ENCODE measurements around the gene ZSCAN10. TPM values are rescaled to one million over a fixed set of nuclear protein-coding genes. Genes with fewer than 3 reads are reported as not detected.

ZSCAN10 gene
- total and polyA plus RNA-seq, 2 donors (not counting 3 experiments of a cell fraction or from before 2014, with no cell fraction given), result not detected

DNA sequence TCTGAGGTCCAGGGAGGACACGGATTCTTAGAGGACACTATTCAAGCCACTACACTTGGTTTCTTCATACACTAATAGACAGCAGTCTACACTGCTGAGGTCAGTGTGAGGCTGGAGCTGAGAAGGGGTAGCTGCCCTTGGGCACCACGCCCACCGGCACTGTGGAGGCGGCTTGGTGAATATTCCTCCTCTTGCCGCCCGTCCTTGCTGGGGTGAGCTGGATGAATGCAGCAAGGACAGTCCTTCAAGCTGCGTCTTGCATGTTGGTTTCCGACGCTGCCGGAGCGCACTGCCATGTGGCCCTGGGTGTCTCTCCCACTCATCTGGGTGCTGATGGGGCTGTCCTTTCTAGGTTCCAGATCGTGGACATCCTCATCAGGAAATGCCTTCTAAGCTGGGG is 15.9 kb upstream of the ZSCAN10 start:
- peaks cover 13% of the 10 kb centered on the region for H3K79me2 ChIP-seq (ENCODE audit: control insufficient read depth, insufficient read depth, low read length)
- peaks cover 18% of the 10 kb centered on the region for H3K4me1 ChIP-seq (ENCODE audit: control insufficient read depth, extremely low read depth, insufficient read depth, low read length)
- H3K36me3 ChIP-seq (ENCODE audit: control insufficient read depth in 2 of 2, extremely low read depth in 1 of 2, insufficient read depth in 2 of 2, low read length in 2 of 2), result peaks cover 3 to 22% of the 10 kb centered on the region in 2 experiments
- H2AFZ ChIP-seq (ENCODE audit: low read depth, low read length), result no peak overlapping the region
- intact Hi-C loops (cut with micrococcal nuclease) (no loop called here), dilution Hi-C loops (cut with MboI; ENCODE audit: extremely low pct_ligation_motif_present, low sequenced_read_pairs) (no loop called here)
- no peak overlapping the region for H3K9ac ChIP-seq (replicated peaks; ENCODE audit: extremely low read depth, insufficient read depth, low read length)
- TF ChIP-seq POLR2A (IDR thresholded peaks at IDR 0.05; ENCODE audit: low read depth, low read length) (no peak), GATA2 (IDR thresholded peaks at IDR 0.05; ENCODE audit: insufficient read depth, insufficient read length, low read depth, low read length) (no peak), FOS (IDR thresholded peaks at IDR 0.05; ENCODE audit: borderline replicate concordance, insufficient read depth, low read length) (no peak), POLR2AphosphoS5 (IDR thresholded peaks at IDR 0.05; ENCODE audit: insufficient read depth, low read depth, low read length) (no peak), MYC (IDR thresholded peaks at IDR 0.05; ENCODE audit: low read depth, low read length) (no peak), JUN (IDR thresholded peaks at IDR 0.05; ENCODE audit: borderline replicate concordance, insufficient read depth, insufficient read length, low read depth) (no peak)
- TF ChIP-seq, protein P1, sequence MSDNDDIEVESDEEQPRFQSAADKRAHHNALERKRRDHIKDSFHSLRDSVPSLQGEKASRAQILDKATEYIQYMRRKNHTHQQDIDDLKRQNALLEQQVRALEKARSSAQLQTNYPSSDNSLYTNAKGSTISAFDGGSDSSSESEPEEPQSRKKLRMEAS (IDR thresholded peaks at IDR 0.05; ENCODE audit: insufficient read depth, insufficient read length), result no peak
- TF ChIP-seq, protein P2, sequence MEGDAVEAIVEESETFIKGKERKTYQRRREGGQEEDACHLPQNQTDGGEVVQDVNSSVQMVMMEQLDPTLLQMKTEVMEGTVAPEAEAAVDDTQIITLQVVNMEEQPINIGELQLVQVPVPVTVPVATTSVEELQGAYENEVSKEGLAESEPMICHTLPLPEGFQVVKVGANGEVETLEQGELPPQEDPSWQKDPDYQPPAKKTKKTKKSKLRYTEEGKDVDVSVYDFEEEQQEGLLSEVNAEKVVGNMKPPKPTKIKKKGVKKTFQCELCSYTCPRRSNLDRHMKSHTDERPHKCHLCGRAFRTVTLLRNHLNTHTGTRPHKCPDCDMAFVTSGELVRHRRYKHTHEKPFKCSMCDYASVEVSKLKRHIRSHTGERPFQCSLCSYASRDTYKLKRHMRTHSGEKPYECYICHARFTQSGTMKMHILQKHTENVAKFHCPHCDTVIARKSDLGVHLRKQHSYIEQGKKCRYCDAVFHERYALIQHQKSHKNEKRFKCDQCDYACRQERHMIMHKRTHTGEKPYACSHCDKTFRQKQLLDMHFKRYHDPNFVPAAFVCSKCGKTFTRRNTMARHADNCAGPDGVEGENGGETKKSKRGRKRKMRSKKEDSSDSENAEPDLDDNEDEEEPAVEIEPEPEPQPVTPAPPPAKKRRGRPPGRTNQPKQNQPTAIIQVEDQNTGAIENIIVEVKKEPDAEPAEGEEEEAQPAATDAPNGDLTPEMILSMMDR (IDR thresholded peaks at IDR 0.05; ENCODE audit: extremely low read depth in 1 of 2, insufficient read depth in 1 of 2, low read depth in 1 of 2, low read length in 2 of 2), result no peak
- H3K4me3 ChIP-seq (replicated peaks in 1 of 3; ENCODE audit: insufficient read depth in 1 of 3, low read depth in 1 of 3, low read length in 3 of 3), result no peak overlapping the region
- H3K9me3 ChIP-seq (replicated peaks; ENCODE audit: control insufficient read depth, insufficient read depth, low read length), result no peaks in the 10 kb centered on the region
- POLR2A ChIA-PET, result interaction anchor here (1.1 kb wide), 1 partner anchor 12 kb away, joined by 5 read pairs; no protein-coding TSS in a partner anchor
- no peak overlapping the region for H3K4me2 ChIP-seq (ENCODE audit: insufficient read depth, low read length)
- H3K27ac ChIP-seq (ENCODE audit: insufficient read depth, low read depth, low read length), result no peak overlapping the region
- FAIRE-seq, result no peak
- no peaks in the 10 kb centered on the region for H3K9me1 ChIP-seq (replicated peaks; ENCODE audit: control insufficient read depth, extremely low read depth, insufficient read depth, low read length)
- H4K20me1 ChIP-seq (replicated peaks; ENCODE audit: control insufficient read depth, extremely low read depth, insufficient read depth, low read length), result no peaks in the 10 kb centered on the region
- no peaks in the 10 kb centered on the region for H3K27me3 ChIP-seq (ENCODE audit: control insufficient read depth in 2 of 2, insufficient read depth in 2 of 2, low read length in 2 of 2)
- no peak for DNase-seq (ENCODE audit: low read depth, low spot score)
- no TSS peak for BruUV-seq (replicated peaks)
- CTCF ChIA-PET, result interaction anchor here (0.6 to 2.6 kb wide), 8 partner anchors 10 to 112 kb away, joined by 3 to 23 read pairs (median 8); partner anchors contain the start of genes ZNF213 and ZSCAN10
